Muscle of back (tissue), 11 donors: Measurements from ENCODE around the gene MIOS. TPM values are rescaled to one million over a fixed set of nuclear protein-coding genes. Genes with fewer than 3 reads are reported as not detected.
"Not testable (repeated sequence)": the region's sequence is repeated elsewhere in the genome, so short reads cannot be mapped to it uniquely, and the experiment has no call there.

Source experiments
- DNase-seq, 3 donors: peaks; one replicate each; pipeline versions ENCODE4 v3.0.0 to v3.0.0-alpha.2; 2013
- polyA plus RNA-seq, 10 donors: library from polyadenylated mRNA; unstranded; fragments of 120-200 nt; gene quantifications; one replicate each; pipeline ENCODE4 v1.2.1, GENCODE V29; 2013; ENCODE audit not compliant: insufficient read length in 10 of 10

Gene MIOS
- polyA plus RNA-seq, 10 donors, result 22.0 to 35.4 (median 27.4) TPM

- DNase-seq, result peak in 1 of 3 donors; percentile 72
Observed at GRCh38 chr7:7554021-7554432, 12.7 kb upstream of the MIOS start.

GRCh38 chr7:7554649-7555575 is 11.8 kb upstream of the MIOS start:
- DNase-seq, result peak; percentile 35 to 56 (median 55)

GRCh38 chr7:7556852-7557251 is 9.8 kb upstream of the MIOS start:
- no peak for DNase-seq

GRCh38 chr7:7557252-7557651 is 9.4 kb upstream of the MIOS start:
- DNase-seq, result no peak

GRCh38 chr7:7561591-7561990 is 5.1 kb upstream of the MIOS start:
- DNase-seq, result not testable (repeated sequence)

- no peak for DNase-seq
Observed at GRCh38 chr7:7562736-7563135, 3.9 kb upstream of the MIOS start.

- DNase-seq, result no peak
Observed at GRCh38 chr7:7563269-7563668, 3.4 kb upstream of the MIOS start.

GRCh38 chr7:7563813-7564212 is 2.9 kb upstream of the MIOS start:
- no peak for DNase-seq

- DNase-seq, result peak in 1 of 3 donors; percentile 57
Observed at GRCh38 chr7:7564323-7564780, 2.3 kb upstream of the MIOS start.

GRCh38 chr7:7565018-7565680 is 1.5 kb upstream of the MIOS start:
- DNase-seq, result no peak

GRCh38 chr7:7565746-7566650 is 686 bp upstream of the MIOS start:
- DNase-seq, result no peak

GRCh38 chr7:7567898-7568531 is 1.3 kb downstream of the MIOS start:
- DNase-seq, result no peak

GRCh38 chr7:7568553-7568952 is 1.9 kb downstream of the MIOS start:
- DNase-seq, result no peak

- DNase-seq, result peak in 1 of 3 donors; percentile 9
Observed at GRCh38 chr7:7569081-7569527, 2.4 kb downstream of the MIOS start.

GRCh38 chr7:7569615-7570014 is 2.9 kb downstream of the MIOS start:
- no peak for DNase-seq

GRCh38 chr7:7570584-7570983 is 3.9 kb downstream of the MIOS start:
- DNase-seq, result no peak

GRCh38 chr7:7573701-7574100 is 7.0 kb downstream of the MIOS start:
- no peak for DNase-seq

- no peak for DNase-seq
Observed at GRCh38 chr7:7576344-7576743, 9.7 kb downstream of the MIOS start.

- DNase-seq, result no peak
Observed at GRCh38 chr7:7577888-7578287, 11.2 kb downstream of the MIOS start.

GRCh38 chr7:7579638-7580037 is 13.0 kb downstream of the MIOS start:
- DNase-seq, result no peak

GRCh38 chr7:7581531-7582179 is 15.0 kb downstream of the MIOS start:
- no peak for DNase-seq
